ENCODE data around the gene MX2.

DNA sequence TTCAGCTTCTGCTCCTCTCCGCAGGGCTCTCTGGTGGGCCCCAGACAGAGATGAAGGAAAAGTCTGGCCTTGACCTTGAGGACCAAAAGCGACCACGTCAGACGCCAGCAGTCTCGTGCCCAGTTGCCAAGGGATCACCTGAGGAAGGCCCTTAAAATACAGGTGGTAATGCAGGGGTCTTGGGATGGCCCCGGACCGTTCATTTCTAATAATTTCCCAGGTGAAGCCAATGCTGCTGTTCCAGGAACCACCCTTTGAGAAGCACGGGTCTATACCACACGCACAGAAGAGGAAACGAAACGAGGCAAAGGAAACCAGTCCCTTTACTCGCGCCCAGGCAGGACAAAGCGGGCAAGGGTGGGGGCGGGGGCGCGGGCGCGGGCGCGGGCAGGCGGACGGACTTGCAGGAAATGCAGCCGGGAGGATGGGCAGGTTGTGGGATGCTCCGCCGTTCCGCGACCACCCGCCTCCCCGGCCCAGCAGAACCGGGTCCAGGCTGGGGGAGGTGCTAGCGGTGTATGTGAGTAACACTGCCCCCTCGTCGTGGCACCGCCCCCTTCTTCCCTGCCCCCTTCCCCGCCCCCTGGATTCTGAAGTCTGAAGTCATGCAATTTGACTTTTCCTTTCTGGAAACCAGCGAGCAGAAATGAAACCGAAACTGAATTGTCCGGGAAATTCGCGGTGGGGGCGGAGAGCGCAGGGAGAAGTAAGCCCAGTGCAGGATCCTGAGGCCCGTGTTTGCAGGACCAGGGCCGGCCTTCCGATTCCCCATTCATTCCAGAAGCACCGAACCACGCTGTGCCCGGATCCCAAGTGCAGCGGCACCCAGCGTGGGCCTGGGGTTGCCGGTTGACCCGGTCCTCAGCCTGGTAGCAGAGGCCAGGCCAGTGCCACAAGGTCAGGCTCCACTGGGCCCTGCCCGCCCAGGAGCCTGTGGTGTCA is 58.4 kb downstream of the MX2 start:
- peak in 1 of 2 donors; percentile 34 for TF ChIP-seq POLR2A (IDR thresholded peaks at IDR 0.05)
- TF ChIP-seq, protein P1, sequence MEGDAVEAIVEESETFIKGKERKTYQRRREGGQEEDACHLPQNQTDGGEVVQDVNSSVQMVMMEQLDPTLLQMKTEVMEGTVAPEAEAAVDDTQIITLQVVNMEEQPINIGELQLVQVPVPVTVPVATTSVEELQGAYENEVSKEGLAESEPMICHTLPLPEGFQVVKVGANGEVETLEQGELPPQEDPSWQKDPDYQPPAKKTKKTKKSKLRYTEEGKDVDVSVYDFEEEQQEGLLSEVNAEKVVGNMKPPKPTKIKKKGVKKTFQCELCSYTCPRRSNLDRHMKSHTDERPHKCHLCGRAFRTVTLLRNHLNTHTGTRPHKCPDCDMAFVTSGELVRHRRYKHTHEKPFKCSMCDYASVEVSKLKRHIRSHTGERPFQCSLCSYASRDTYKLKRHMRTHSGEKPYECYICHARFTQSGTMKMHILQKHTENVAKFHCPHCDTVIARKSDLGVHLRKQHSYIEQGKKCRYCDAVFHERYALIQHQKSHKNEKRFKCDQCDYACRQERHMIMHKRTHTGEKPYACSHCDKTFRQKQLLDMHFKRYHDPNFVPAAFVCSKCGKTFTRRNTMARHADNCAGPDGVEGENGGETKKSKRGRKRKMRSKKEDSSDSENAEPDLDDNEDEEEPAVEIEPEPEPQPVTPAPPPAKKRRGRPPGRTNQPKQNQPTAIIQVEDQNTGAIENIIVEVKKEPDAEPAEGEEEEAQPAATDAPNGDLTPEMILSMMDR (IDR thresholded peaks at IDR 0.05) = no peak
